ENCODE results near the gene SMARCC2. TPM values are rescaled to one million over a fixed set of nuclear protein-coding genes. Genes with fewer than 3 reads are reported as not detected.

Gene SMARCC2
- total and polyA plus RNA-seq, 2 of the 13 experiments (the other 11 are each of a cell fraction or from before 2014, with no cell fraction given) = 21.3 to 24.1 TPM

GRCh38 chr12:56178347-56178746 is 10.9 kb downstream of the SMARCC2 start (continued):
- TF ChIP-seq TCF7L2 (IDR thresholded peaks at IDR 0.05; ENCODE audit: low read depth, low read length) = no peak
- no peak for TF ChIP-seq U2AF2 (IDR thresholded peaks at IDR 0.05; ENCODE audit: low read depth, low read length)
- TF ChIP-seq CHD4 (IDR thresholded peaks at IDR 0.05; ENCODE audit: borderline replicate concordance, low read length) = no peak

DNA sequence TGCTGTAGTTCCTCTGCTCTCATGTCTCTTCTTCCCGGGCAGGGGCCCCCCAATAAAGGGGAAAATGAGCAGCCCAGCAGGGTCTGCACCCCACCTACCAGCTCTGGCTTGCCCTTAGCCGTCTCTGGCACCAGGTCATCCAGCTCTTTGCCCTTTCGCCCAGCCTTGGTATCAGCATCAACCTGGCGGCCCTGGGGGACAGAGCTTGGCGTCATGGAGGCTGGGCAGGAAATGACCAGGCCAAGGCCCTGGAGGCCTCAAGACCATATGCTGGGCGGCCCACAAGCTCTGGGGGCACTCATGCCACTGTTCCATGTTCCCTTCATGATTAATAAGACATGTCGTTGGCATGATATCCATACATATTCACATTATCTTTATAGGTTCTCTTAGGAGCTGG is 16.4 kb downstream of the SMARCC2 start:
- Histone ChIP-seq H3K27me3 (ENCODE audit: control insufficient read depth in 1 of 2, insufficient read depth in 2 of 2, low read length in 2 of 2) (no peaks in the 10 kb centered on the region), H3K4me2 (ENCODE audit: low read depth, low read length) (no peak overlapping the region), H3K4me3 (replicated peaks in 1 of 3; ENCODE audit: insufficient read depth in 1 of 3, low read depth in 2 of 3, low read length in 3 of 3) (no peak overlapping the region), H3K9ac (ENCODE audit: insufficient read depth, low read depth, low read length) (no peak overlapping the region), H3K27ac (ENCODE audit: extremely low read length, insufficient read depth, low read length) (no peak overlapping the region), H2AFZ (ENCODE audit: low read length) (no peak overlapping the region), H4K20me1 (ENCODE audit: insufficient read depth, low read length) (no peaks in the 10 kb centered on the region), H3K36me3 (replicated peaks in 1 of 2; ENCODE audit: control insufficient read depth in 1 of 2, insufficient read depth in 2 of 2, low read length in 2 of 2) (peaks cover 19 to 60% of the 10 kb centered on the region in 2 experiments), H3K79me2 (ENCODE audit: insufficient read depth, low read length) (no peaks in the 10 kb centered on the region), H3K4me1 (ENCODE audit: insufficient read depth, low read length) (no peaks in the 10 kb centered on the region), H3K9me3 (ENCODE audit: low read length) (no peaks in the 10 kb centered on the region)
- over 99% methylated on average over 7 of the region's 7 CpGs for WGBS (ENCODE audit: low lambda C conversion rate)
- ChIA-PET CTCF (ENCODE audit: low intra/inter-chr PET ratio, low total read pairs) (no interaction called here), POLR2A (no interaction called here)
- intact Hi-C loops (cut with micrococcal nuclease; ENCODE audit: unreplicated experiment) (no loop called here), in situ Hi-C loops (cut with HindIII; ENCODE audit: extremely low pct_ligation_motif_present, low pct_unique_long_range_greater_than_20kb) (no loop called here)
- no TSS peak for BruUV-seq (replicated peaks)
- DNase-seq (ENCODE audit: low spot score) = no peak
- TF ChIP-seq HMG20B (CRISPR knock-in tag; conservative IDR thresholded peaks at IDR 0.05) (no peak), MIER2 (CRISPR knock-in tag; IDR thresholded peaks at IDR 0.05) (no peak), MIER3 (CRISPR knock-in tag; IDR thresholded peaks at IDR 0.05; ENCODE audit: borderline replicate concordance) (no peak), ZC3H4 (CRISPR knock-in tag; IDR thresholded peaks at IDR 0.05; ENCODE audit: borderline replicate concordance) (no peak), ATAD3A (CRISPR knock-in tag; IDR thresholded peaks at IDR 0.05) (no peak), ZNF597 (CRISPR knock-in tag; IDR thresholded peaks at IDR 0.05) (no peak)
- TF ChIP-seq, protein P1, sequence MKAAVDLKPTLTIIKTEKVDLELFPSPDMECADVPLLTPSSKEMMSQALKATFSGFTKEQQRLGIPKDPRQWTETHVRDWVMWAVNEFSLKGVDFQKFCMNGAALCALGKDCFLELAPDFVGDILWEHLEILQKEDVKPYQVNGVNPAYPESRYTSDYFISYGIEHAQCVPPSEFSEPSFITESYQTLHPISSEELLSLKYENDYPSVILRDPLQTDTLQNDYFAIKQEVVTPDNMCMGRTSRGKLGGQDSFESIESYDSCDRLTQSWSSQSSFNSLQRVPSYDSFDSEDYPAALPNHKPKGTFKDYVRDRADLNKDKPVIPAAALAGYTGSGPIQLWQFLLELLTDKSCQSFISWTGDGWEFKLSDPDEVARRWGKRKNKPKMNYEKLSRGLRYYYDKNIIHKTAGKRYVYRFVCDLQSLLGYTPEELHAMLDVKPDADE (CRISPR knock-in tag; IDR thresholded peaks at IDR 0.05) = no peak
- no peak for FAIRE-seq
- no peak for ATAC-seq
